ENCODE measurements around the gene HIVEP2.

HIVEP2 gene

GRCh38 chr6:142821164-142821716, 123.7 kb downstream of the HIVEP2 start:
- DNase-seq (ENCODE audit: low read depth in 2 of 2) = no peak

GRCh38 chr6:142820338-142821051, 124.5 kb downstream of the HIVEP2 start:
- no peak for DNase-seq (ENCODE audit: low read depth in 2 of 2)

GRCh38 chr6:142819603-142820337, 125.2 kb downstream of the HIVEP2 start:
- DNase-seq (ENCODE audit: low read depth in 2 of 2) = peak in 1 of 2 donors; percentile 27

- DNase-seq (ENCODE audit: low read depth in 2 of 2) = no peak
Measured at GRCh38 chr6:142816486-142816885, 128.5 kb downstream of the HIVEP2 start.

GRCh38 chr6:142816031-142816430, 128.9 kb downstream of the HIVEP2 start:
- no peak for DNase-seq (ENCODE audit: low read depth in 2 of 2)

GRCh38 chr6:142811923-142812322, 133.1 kb downstream of the HIVEP2 start:
- no peak for DNase-seq (ENCODE audit: low read depth in 2 of 2)

- no peak for DNase-seq (ENCODE audit: low read depth in 2 of 2)
Measured at GRCh38 chr6:142810952-142811514, 133.9 kb downstream of the HIVEP2 start.

GRCh38 chr6:142809947-142810346, 135.0 kb downstream of the HIVEP2 start:
- no peak for DNase-seq (ENCODE audit: low read depth in 2 of 2)

- DNase-seq (ENCODE audit: low read depth in 2 of 2) = no peak
Measured at GRCh38 chr6:142808405-142809061, 136.4 kb downstream of the HIVEP2 start.

- no peak for DNase-seq (ENCODE audit: low read depth in 2 of 2)
Measured at GRCh38 chr6:142805042-142805441, 139.9 kb downstream of the HIVEP2 start.

- no peak for DNase-seq (ENCODE audit: low read depth in 2 of 2)
Measured at GRCh38 chr6:142804490-142804889, 140.5 kb downstream of the HIVEP2 start.

- no peak for DNase-seq (ENCODE audit: low read depth in 2 of 2)
Measured at GRCh38 chr6:142803495-142804058, 141.4 kb downstream of the HIVEP2 start.

- no peak for DNase-seq (ENCODE audit: low read depth in 2 of 2)
Measured at GRCh38 chr6:142803032-142803431, 141.9 kb downstream of the HIVEP2 start.

- peak in 1 of 2 donors; percentile 50 for DNase-seq (ENCODE audit: low read depth in 2 of 2)
Measured at GRCh38 chr6:142802124-142802523, 142.9 kb downstream of the HIVEP2 start.

- DNase-seq (ENCODE audit: low read depth in 2 of 2) = no peak
Measured at GRCh38 chr6:142800240-142800639, 144.7 kb downstream of the HIVEP2 start.

GRCh38 chr6:142799639-142800038, 145.3 kb downstream of the HIVEP2 start:
- DNase-seq (ENCODE audit: low read depth in 2 of 2) = no peak

- DNase-seq (ENCODE audit: low read depth in 2 of 2) = no peak
Measured at GRCh38 chr6:142797159-142797558, 147.8 kb downstream of the HIVEP2 start.

- no peak for DNase-seq (ENCODE audit: low read depth in 2 of 2)
Measured at GRCh38 chr6:142796571-142796970, 148.4 kb downstream of the HIVEP2 start.

GRCh38 chr6:142796024-142796423, 149.0 kb downstream of the HIVEP2 start:
- DNase-seq (ENCODE audit: low read depth in 2 of 2) = no peak

GRCh38 chr6:142794424-142794823, 150.6 kb downstream of the HIVEP2 start:
- no peak for DNase-seq (ENCODE audit: low read depth in 2 of 2)

GRCh38 chr6:142790257-142790656, 154.7 kb downstream of the HIVEP2 start:
- no peak for DNase-seq (ENCODE audit: low read depth in 2 of 2)

GRCh38 chr6:142787422-142787821, 157.6 kb downstream of the HIVEP2 start:
- DNase-seq (ENCODE audit: low read depth in 2 of 2) = no peak
